BE2C (cell line): ENCODE measurements around the gene ASB16.
A peak's percentile ranks its signal among the peaks of the same experiment; 100 is the strongest.
"Not testable (repeated sequence)": the region's sequence is repeated elsewhere in the genome, so short reads cannot be mapped to it uniquely, and the experiment has no call there.

ENCODE experiments used
- DNase-seq: peaks from one replicate; pipeline ENCODE4 v3.0.0-alpha.2; 2020
- H3K27me3 ChIP-seq: fragments of 250-450 bp; sonication (Bioruptor Pico); 2 replicates; pipeline ENCODE4 v1.5.1; 2020; ENCODE audit warnings: mild to moderate bottlenecking
- H3K36me3 ChIP-seq: fragments of 250-450 bp; sonication (Bioruptor Pico); 2 replicates; pipeline ENCODE4 v1.5.1; 2020; ENCODE audit warnings: mild to moderate bottlenecking
- H3K4me1 ChIP-seq: fragments of 250-450 bp; sonication (Bioruptor Pico); 2 replicates; pipeline ENCODE4 v1.5.1; 2020
- H3K4me3 ChIP-seq: 2 replicates; pipeline ENCODE4 v1.5.1; 2011; ENCODE audit warnings: low read depth, low read length
- H3K9me3 ChIP-seq: fragments of 250-450 bp; sonication (Bioruptor Pico); 2 replicates; pipeline ENCODE4 v1.5.1; 2020
- CTCF ChIP-seq: IDR thresholded peaks from 2 replicates; pipeline ENCODE4 v1.5.1; 2012; ENCODE audit warnings: mild to moderate bottlenecking, low read depth, low read length

The ASB16 gene

DNA sequence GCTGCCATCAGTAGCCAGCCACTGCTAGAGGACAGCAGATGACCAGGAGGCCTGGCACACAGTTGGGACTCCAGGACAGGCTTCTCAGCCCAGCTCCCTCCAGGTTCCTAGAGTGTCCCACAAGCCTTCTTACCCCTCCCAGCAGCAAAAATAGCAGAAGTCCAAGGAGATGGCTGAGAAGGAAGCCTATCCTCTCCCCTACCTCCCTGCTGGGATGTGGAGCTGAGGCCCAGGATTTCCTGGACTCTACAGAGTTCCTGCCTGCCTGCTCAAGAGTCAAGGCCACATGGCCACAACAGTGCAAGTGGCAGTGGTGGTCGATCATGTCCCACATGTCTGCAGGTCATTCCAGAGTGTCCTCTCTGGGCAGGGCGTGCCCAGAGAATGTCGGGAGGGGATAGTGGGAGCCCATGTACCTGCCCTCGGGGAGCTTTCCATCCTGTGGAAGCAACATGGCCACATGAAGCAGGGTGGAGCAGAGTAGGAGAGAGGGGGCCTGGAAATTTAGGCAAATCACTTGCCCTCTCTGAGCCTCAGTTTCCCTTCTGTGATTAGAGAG is 36.5 kb upstream of the ASB16 start:
- Histone ChIP-seq H3K36me3 (no peaks in the 10 kb centered on the region), H3K4me1 (peaks cover 4% of the 10 kb centered on the region), H3K27me3 (no peaks in the 10 kb centered on the region), H3K9me3 (no peaks in the 10 kb centered on the region), H3K4me3 (no peak overlapping the region)
- TF ChIP-seq CTCF = no peak
- DNase-seq = no peak

- H3K27me3 ChIP-seq = no peaks in the 10 kb centered on the region
- no peak for TF ChIP-seq CTCF
- H3K4me1 ChIP-seq = peaks cover 4% of the 10 kb centered on the region
- no peak for DNase-seq
- H3K36me3 ChIP-seq = no peaks in the 10 kb centered on the region
- no peak overlapping the region for H3K4me3 ChIP-seq
- no peaks in the 10 kb centered on the region for H3K9me3 ChIP-seq
Observed at GRCh38 chr17:44134752-44135568, 35.5 kb upstream of the ASB16 start.

GRCh38 chr17:44137891-44138709 is 32.4 kb upstream of the ASB16 start:
- H3K36me3 ChIP-seq = no peaks in the 10 kb centered on the region
- no peaks in the 10 kb centered on the region for H3K9me3 ChIP-seq
- peak; percentile 88 for DNase-seq
- TF ChIP-seq CTCF = no peak
- H3K4me3 ChIP-seq = peak overlapping the region; percentile 45
- no peaks in the 10 kb centered on the region for H3K27me3 ChIP-seq
- H3K4me1 ChIP-seq = peaks cover 4% of the 10 kb centered on the region

- not testable (repeated sequence) for H3K4me1 ChIP-seq, H3K27me3 ChIP-seq, H3K4me3 ChIP-seq, DNase-seq, H3K9me3 ChIP-seq
- H3K36me3 ChIP-seq = peaks cover 13% of the 10 kb centered on the region; the same call in 1 of the 2 replicates
Observed at GRCh38 chr17:44143921-44144320, 26.6 kb upstream of the ASB16 start.

GRCh38 chr17:44144966-44145739 is 25.4 kb upstream of the ASB16 start:
- no peaks in the 10 kb centered on the region for H3K27me3 ChIP-seq
- H3K4me1 ChIP-seq = peaks cover 6% of the 10 kb centered on the region
- TF ChIP-seq CTCF = no peak
- H3K36me3 ChIP-seq = peaks cover 13% of the 10 kb centered on the region; the same call in 1 of the 2 replicates
- no peak for DNase-seq
- H3K4me3 ChIP-seq = no peak overlapping the region
- H3K9me3 ChIP-seq = no peaks in the 10 kb centered on the region
